Fibroblast of the conjunctiva (primary cell): ENCODE measurements around the gene CDH24.

Source experiments
- DNase-seq: peaks from one replicate; pipeline ENCODE4 v3.0.0-alpha.2; 2010; ENCODE audit warnings: low read depth

CDH24 gene, protein sequence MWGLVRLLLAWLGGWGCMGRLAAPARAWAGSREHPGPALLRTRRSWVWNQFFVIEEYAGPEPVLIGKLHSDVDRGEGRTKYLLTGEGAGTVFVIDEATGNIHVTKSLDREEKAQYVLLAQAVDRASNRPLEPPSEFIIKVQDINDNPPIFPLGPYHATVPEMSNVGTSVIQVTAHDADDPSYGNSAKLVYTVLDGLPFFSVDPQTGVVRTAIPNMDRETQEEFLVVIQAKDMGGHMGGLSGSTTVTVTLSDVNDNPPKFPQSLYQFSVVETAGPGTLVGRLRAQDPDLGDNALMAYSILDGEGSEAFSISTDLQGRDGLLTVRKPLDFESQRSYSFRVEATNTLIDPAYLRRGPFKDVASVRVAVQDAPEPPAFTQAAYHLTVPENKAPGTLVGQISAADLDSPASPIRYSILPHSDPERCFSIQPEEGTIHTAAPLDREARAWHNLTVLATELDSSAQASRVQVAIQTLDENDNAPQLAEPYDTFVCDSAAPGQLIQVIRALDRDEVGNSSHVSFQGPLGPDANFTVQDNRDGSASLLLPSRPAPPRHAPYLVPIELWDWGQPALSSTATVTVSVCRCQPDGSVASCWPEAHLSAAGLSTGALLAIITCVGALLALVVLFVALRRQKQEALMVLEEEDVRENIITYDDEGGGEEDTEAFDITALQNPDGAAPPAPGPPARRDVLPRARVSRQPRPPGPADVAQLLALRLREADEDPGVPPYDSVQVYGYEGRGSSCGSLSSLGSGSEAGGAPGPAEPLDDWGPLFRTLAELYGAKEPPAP

DNA sequence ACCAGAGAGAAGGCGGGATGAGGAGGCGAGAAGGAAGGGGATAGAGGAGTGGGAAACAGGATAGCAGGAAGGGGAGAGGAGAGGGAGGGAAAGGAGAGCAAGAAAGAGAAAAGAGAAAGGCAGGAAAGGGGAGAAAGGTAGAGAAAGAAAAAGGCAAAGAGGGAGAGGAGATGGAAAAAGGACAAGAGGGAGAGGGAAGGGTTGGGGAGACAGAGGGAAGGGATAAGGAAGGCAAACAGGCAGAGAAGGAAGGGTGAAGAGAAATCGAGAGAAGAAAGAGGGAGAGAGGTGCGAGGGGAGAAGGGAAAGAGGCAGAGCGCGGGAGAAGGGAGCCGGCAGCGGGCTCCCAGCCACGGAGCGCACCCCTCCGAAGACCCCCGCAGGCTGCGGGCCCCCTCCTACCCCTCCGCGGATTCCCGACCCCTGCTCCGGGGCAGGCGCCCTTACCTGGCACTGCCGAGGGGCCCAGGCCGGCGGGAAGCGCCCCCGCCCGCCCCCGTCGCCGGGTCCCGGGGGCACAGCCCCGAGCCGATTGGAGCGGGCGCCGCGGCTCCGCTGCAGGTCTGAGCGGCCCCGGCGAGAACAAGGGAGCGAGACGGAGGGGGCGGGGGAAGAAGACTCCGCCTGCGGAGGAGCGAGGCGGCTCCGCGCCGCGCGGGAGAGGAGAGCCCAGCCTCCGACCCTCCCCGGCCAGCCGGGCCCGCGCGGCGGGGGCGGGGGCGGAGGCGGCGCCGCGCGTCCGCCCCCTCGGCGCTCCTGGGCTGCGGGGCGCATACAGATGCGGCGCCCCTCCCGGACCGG is at the start of gene CDH24:
TSS of gene CDH24 (minus strand) at position 565 of the 801 bp plus-strand sequence. CDS start 1,787 bp downstream, outside the sequence.
- no peak for DNase-seq

DNA sequence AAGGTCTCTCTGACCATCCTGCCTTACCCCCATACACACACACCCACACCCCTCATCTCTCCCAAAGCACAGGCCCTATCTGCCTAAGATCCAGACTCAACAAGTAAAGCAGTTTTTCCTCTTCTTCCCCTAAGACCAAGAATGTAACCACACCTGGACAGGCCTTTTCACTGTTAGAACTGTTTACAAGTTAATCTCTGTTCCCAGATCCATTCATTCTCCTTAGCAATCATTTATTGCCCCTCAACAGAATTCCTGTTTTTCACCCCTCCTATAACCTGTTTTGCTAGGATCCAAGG is 49.4 kb upstream of the CDH24 start:
- DNase-seq: no peak

DNA sequence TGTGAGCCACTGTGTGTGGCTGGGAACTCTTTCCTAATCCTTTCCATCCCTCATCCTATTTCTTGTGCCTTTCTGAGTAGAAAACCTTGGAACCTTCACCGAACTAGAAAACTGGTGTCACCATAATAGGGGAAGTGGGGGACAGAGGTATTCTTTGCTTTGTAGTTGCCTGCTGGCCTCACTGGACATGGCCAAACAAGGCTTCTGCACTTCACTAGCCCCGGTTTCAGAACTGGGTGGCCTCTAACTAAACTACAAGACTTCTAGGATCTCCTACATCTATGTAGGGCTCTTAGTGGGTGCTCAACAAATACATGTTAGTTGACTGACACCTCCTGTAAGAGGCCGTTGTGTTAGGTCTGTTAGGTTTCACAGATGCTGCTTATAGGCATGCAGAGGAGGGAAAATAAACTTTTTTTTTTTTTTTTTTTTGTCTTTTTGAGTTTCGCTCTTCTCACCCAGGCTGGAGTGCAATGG is 48.1 kb upstream of the CDH24 start:
- DNase-seq: no peak

DNA sequence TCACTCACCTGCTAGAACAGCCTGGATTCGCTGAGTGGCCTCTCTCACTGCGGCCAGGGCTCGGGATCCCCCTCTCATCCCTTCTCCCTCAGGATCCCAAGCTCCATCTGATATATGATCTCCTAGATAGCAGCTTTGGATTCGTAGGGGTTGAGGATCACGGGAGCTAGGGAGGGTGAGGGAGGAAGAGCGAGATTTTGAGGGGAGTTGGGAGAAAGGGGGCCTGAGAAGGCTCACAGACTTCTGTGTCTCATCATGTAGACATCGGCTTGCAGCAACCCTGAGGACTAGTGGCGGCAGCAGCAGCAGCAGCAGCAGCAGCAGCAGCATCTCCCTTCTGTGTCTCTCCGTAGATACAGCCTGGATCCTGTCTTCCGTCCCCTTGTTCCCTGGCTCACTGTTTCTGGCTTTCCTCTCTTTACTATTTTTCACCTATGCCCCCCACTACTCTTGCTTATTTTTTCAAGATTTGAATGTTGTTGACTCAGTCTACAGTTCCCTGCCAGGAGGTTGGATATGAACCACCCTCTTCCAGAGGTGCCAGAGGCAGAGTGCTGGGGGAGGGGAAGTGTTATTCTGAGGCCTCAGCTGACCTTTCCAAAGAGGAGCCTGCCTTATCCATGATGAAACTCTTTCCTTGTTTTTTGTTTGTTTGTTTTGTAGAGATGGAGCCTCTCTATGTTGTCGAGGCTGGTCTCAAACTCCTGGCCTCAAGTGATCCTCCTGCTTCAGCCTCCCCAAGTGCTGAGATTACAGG is 47.4 kb upstream of the CDH24 start, which contains the start of gene CIROP:
TSS of gene CIROP (minus strand) at position 399 of the 757 bp plus-strand sequence. CDS start at position 330, 69 bp downstream.
- no peak for DNase-seq

DNA sequence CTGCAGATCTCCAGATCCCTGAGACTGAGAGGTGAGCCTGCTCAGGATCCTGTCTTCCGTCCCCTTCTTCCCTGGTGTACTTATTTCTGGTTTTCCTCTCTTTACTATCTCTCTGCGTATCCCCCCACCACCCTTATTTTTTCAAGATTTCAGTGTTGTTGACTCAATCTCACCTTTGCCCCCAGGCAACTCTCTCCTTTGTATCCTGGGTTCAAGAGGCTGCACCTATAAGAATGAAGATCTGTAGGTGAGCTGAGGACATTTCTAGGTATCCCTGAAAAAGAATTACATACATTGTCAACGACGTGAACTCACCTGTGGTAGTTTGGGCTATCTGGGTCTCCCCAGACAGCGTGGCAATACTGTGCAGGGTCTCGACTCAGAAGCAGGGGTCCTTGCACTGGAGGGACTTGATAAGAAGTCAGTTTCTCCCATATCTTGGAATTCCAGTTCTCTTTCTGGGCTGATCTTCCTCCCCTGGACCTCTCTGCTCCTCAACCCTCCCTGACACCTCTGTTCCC is 46.8 kb upstream of the CDH24 start:
- no peak for DNase-seq

DNA sequence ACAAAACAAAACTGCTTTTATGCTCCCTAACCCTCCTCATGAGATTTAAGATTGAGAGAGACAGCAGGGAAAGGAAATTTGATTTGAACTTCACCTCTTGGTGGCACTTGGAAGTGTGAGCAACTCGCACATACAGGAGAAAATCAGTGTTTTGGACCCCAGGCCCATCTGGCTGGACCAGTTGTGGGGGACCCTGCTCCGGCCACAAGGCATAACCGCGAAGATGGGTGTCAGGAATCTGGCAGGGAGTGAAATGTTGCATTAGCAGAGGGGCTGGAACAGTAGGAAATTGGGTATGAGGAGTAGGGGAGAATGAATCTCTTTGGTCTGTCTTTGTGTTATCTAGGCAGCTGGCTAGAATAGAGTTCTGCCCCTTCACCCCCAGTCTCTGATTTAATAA is 46.3 kb upstream of the CDH24 start:
- DNase-seq: no peak

DNA sequence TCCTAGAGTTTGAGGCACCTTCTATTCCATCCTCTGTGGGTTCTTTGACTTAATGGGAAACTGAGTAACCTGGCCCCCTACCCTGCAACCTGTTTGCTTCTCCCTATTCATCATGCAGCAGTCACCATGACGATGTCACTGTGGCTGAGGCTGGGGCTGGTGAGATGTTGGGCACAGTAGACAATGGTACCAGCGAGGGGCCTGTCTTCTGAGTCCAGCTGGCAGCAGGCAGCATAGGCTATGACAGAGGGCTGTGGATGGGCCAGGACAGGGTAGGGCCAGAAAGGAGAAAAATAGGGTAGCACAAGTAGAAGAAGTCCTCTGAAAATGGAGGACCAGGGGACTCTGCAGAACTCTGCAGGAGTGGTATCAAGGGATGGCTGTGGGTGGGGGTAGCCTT is 45.5 kb upstream of the CDH24 start:
- DNase-seq: no peak

DNA sequence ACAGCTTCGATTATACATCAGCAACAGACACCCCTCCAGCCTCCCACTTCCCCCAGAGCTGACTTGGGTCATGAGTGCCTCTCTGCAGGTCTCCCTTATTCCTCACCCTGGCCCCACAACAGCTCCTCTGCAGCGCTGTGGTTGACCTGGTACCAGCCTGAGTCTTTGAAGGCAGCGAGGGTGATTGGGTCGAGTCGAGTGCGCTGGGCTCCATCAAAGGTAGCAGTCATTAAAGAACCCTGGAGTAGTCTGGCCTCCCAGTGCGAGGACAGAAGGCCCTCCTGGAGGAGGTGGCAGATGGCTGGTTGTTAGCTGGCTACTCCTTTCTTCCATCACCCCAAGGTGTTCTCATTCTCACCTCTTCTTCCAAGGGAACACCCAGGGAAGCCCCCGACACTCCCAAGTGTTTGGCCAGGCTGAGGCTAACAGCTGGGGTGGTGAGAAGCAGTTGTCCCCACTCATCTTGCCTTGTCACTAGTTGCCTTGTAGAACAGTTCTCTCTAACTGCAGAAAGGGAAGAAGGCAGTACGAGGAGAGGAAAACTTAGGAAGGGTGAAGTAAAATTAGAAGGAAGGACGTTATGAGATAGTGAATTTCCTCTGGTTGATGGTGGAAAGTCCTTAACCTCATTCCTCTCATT is 44.8 kb upstream of the CDH24 start:
- no peak for DNase-seq

DNA sequence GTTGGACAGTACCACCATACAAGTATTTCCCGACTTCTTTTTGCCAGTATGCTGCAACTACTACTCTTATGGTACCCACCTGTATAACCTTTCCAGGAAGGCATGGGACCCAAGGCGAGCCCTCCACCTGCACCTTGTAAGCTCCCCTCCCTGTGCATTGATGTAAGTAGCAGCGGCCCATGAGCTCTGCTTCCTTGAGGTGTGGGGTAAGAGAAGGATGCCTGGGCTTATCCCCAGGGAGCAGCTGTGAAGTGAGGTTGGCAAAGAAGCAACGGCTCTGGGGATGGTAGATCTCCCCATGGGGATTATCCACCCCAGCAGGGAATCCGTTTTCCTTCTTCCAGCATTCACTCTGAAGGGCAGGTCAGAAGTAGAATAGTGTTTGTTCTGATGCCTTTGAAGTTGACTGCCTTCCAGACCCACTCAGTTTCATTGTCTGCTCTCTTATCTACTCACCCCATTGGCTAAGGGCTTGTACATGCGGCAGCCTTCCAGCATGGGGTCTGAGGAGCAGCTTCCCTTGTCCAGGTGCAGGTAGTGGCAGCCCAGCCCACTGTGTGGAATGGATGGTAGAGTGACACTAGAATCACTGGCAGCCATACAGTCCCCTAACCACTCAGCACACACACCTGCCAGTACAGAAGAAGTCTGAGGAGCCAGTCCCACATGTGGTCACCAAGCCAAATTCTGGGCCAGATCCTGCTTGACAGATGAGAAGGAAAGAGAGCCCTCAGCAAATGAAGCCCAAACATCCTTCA is 44.1 kb upstream of the CDH24 start:
- DNase-seq: no peak

DNA sequence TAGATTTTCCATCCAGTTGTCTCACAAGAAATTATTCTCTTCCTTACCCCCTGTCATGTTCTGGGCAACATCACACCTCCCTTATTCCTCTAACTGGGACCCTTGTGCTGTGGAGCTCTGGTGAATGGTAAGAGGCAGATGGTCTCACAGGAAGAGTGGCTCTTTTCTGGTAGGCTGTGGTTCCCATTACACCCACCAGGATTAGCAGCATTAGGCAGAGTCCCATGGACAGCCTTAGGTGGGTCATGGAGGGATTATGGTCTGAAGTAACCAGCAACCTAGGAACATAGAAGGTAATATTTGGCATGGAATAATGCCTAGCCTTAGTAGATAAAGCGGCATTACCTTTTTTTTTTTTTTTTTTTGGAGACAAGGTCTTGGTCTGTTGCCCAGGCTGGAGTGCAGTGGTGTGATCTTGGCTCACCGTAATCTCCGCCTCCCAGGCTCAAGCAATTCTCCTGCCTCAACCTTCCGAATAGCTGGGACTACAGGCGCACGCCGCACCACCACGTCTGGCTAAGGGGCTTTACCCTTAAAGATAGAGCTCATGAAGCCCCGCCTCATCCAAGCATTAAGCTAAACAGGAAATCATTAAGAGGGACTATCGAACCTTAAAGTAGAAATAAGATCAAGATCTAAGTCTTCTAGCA is 42.0 kb upstream of the CDH24 start:
- DNase-seq: no peak

DNA sequence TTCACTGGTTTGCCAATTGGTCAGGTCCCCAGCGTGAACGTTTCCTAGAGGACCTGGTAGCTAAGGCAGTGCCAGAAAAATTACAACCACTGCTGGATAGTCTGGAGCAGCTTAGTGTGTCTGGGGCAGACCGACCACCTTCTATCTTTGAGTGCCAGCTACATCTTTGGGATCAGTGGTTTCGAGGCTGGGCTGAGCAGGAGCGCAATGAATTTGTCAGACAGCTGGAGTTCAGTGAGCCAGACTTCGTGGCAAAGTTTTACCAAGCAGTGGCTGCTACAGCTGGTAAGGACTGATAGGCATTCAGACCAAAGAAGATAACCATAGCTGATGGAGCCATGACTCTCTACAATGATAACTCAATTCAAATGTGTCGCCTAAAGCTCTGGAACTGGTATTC is 40.5 kb upstream of the CDH24 start:
- DNase-seq: no peak

DNA sequence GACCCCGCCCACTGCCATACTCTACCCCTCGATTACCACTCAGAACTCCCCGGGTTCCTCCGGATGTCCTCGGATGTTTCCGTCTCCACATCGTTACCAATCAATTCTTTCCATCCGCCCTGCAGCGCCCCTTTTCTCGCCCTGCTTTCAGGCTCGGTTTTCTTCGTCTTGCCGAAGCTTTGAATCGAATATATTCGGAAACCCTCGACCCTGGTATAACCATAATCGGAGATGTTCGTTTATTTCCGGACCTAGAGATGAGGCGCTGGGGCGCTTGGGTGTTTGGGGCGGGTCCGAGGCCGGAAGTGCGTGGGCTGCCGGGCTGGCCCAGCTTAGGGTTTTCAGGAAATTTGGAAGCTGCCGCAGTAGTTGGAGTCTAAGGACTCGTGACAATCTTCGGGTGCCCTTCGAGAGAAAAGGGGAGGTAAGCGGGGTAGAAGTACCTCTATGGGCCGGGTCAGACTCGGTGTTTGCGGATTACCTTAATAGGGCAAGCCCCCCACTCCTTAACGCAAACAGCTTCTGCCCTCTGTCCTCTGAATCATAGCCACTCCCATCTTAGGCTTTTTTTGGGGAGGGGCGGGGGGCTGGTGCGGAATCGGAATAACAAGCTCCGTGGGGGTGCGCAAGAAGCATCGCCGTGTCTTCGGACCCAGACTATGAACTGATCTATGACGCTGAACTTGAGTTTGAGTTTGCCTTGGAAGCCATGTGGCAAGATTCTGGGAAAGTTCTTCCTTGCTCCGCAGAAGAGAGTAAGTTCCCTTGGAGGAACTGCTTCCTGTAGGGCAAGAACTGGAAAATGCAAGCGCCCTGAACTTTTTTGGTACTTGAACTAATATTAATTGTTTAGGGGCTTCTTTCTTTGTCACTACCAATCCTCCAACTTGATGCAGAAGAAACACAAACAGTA is 38.1 kb upstream of the CDH24 start, which contains the start of gene C14orf119:
TSS of gene C14orf119 (plus strand) at position 310 of the 913 bp plus-strand sequence. CDS start 2,154 bp downstream, outside the sequence.
- DNase-seq: peak; percentile 99

DNA sequence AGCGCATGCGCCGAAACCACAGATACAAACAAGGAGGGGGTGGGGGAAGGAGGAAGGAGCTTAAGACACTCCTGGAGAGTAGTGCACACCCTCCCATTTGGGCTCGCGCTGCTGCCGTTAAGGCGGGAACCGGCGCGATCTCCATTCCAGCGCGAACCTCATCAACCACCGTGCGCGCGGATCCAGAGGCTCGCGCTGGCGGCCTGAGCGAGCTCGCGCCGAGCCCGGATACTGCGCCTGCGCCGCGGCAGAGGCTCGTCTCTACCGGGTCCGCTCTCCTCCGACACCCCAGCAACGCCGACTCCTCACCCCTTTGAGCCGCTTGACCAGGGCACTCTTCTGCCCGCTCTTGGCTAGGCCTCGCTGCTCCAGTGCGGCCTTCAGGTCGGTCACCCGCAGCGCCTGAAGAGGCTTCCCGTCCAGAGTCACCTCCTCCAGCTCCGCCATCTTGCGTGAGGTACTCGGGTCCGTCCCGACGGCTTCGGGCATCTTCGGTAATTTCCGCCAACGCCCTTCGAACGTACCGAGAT is 37.4 kb upstream of the CDH24 start, which contains the start of gene ACIN1:
TSS of gene ACIN1 (minus strand) at position 471 of the 530 bp plus-strand sequence. CDS start at position 447, 24 bp downstream.
- peak; percentile 88 for DNase-seq

DNA sequence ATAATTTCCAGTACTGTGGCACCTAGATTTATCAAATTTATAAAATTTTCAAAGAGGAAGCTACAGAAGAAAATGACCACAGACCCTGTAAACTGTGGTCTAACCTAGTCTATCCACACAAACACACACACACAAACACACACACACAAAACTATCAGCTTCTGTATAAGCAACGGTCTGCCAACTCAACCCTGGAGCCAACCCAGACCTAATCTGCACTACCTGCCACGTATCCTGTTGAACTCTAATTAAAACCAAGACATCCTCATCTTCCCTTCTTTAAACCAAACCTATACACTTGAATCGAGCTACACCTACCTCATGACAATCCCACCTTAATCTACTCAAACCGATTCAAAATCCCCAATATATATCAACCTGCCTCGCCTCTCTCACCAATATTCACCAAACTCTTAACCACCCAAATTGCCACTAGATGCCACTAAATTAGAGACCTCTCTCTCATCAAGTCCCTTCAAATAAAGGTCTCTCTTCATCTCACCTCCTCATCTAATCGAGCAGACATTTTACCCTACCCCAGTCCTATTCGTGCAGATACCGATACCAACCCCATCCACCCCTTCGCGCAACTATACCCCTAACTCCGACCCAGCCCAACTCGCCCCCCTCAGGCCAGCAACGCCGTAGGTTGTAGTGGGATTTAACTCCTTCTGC is 36.8 kb upstream of the CDH24 start:
- no peak for DNase-seq

DNA sequence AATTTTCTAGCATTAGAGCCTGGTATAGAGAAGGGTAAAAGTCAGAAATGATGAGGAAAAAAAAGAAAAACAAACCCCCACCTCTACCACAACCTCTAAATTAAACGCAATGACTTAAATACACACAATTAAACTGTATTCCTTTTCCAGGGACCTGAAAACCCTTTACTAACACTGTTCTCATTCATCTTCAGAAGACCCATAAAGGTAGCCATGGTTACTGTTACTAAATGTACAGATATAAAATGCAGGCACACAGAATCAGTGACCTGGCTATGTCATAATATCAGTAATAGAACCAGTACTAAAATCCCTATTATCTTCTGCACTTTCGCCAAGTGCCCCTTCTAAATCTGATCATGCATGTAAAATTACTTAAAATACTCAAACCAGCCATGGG is 36.2 kb upstream of the CDH24 start:
- no peak for DNase-seq

DNA sequence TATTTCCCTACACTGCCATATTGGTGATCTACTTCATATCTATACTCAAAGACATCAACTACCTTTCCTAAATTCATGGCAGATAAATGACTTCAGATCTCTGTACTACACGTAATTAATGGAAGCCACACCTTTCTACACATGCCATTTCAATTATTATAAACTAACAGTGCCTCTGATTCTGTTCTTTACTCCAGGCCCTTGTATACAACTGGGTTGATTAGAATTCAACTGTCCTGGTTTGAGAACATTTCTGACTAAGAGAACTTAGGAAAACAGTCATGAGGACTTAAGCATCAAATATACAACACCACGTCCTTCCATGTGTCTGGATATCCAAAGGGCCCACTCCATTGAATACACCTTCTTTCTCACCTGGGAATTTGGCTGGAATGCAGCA is 35.8 kb upstream of the CDH24 start:
- DNase-seq: no peak
